Urinary bladder (tissue), 4 donors: ENCODE data around the gene NAGPA. TPM values are rescaled to one million over a fixed set of nuclear protein-coding genes. Genes with fewer than 3 reads are reported as not detected.

Experiments used
- DNase-seq: peaks from one replicate; pipeline ENCODE4 v3.0.0-alpha.2; 2015; ENCODE audit errors: extremely low spot score
- H3K27ac ChIP-seq: one replicate; pipeline ENCODE4 v1.5.1; 2013; ENCODE audit warnings: low read depth, mild to moderate bottlenecking, moderate library complexity
- H3K36me3 ChIP-seq: one replicate; pipeline ENCODE4 v1.6.1; 2013; ENCODE audit warnings: mild to moderate bottlenecking, moderate library complexity; ENCODE audit not compliant: insufficient read depth
- H3K4me1 ChIP-seq: one replicate; pipeline ENCODE4 v1.6.1; 2013; ENCODE audit warnings: mild to moderate bottlenecking, moderate library complexity; ENCODE audit not compliant: insufficient read depth
- H3K4me3 ChIP-seq: one replicate; pipeline ENCODE4 v1.5.1; 2013; ENCODE audit warnings: low read depth, low read length
- WGBS: extraction: QIAGEN DNeasy Blood & Tissue Kit; methylation state at CpG from one replicate; pipeline ENCODE4 v1.1.7; 2013; 5-methylcytosine and 5-hydroxymethylcytosine counted together
- polyA plus RNA-seq: library from polyadenylated mRNA; stranded (reverse); fragments of 200-250 nt; gene quantifications from one replicate; pipeline ENCODE4 v1.2.3, GENCODE V29; 2013
- total RNA-seq: library from RNA; depleted of rRNA; stranded (reverse); fragments of >200 nt; gene quantifications from one replicate; pipeline ENCODE4 v1.2.3, GENCODE V29; 2014
- donor health status: healthy with polysubstance abuse.
- donor health status: healthy.

NAGPA gene
- total and polyA plus RNA-seq, 2 donors, result 5.5 to 17.5 TPM

GRCh38 chr16:5011637-5012036 is 22.1 kb downstream of the NAGPA start:
- 51% methylated on average over 4 of the region's 4 CpGs for WGBS
- DNase-seq, result no peak
- Histone ChIP-seq H3K27ac (no peak overlapping the region), H3K36me3 (no peaks in the 10 kb centered on the region), H3K4me1 (no peaks in the 10 kb centered on the region), H3K4me3 (no peak overlapping the region)

- Histone ChIP-seq H3K36me3 (no peaks in the 10 kb centered on the region), H3K4me3 (no peak overlapping the region), H3K4me1 (no peaks in the 10 kb centered on the region), H3K27ac (no peak overlapping the region)
- no peak for DNase-seq
- 40% methylated on average over 15 of the region's 15 CpGs for WGBS
Measured at GRCh38 chr16:5010576-5011329, 23.0 kb downstream of the NAGPA start.

GRCh38 chr16:5008311-5008731 is 25.4 kb downstream of the NAGPA start:
- Histone ChIP-seq H3K4me1 (no peaks in the 10 kb centered on the region), H3K36me3 (no peaks in the 10 kb centered on the region), H3K4me3 (no peak overlapping the region), H3K27ac (no peak overlapping the region)
- 84% methylated on average over 18 of the region's 18 CpGs for WGBS
- no peak for DNase-seq

GRCh38 chr16:5007256-5007655 is 26.5 kb downstream of the NAGPA start:
- Histone ChIP-seq H3K4me1 (no peaks in the 10 kb centered on the region), H3K36me3 (no peaks in the 10 kb centered on the region), H3K4me3 (no peak overlapping the region), H3K27ac (no peak overlapping the region)
- DNase-seq, result no peak
- 87% methylated on average over 10 of the region's 10 CpGs for WGBS

GRCh38 chr16:5006348-5007193 is 27.2 kb downstream of the NAGPA start:
- no peak for DNase-seq
- Histone ChIP-seq H3K4me1 (no peaks in the 10 kb centered on the region), H3K4me3 (no peak overlapping the region), H3K36me3 (no peaks in the 10 kb centered on the region), H3K27ac (no peak overlapping the region)
- 65% methylated on average over 22 of the region's 22 CpGs for WGBS

- WGBS, result 63% methylated on average over 4 of the region's 4 CpGs
- DNase-seq, result no peak
- no peaks in the 10 kb centered on the region for H3K36me3 ChIP-seq
Measured at GRCh38 chr16:5005916-5006315, 27.8 kb downstream of the NAGPA start.

GRCh38 chr16:5004311-5004710 is 29.4 kb downstream of the NAGPA start:
- Histone ChIP-seq H3K27ac (no peak overlapping the region), H3K36me3 (no peaks in the 10 kb centered on the region), H3K4me3 (no peak overlapping the region), H3K4me1 (no peaks in the 10 kb centered on the region)
- WGBS, result 66% methylated on average over 5 of the region's 5 CpGs
- no peak for DNase-seq

More at GRCh38 chr16:5005916-5006315, 27.8 kb downstream of the NAGPA start:
- Histone ChIP-seq H3K27ac (no peak overlapping the region), H3K4me3 (no peak overlapping the region), H3K4me1 (no peaks in the 10 kb centered on the region)

GRCh38 chr16:5003828-5004227 is 29.9 kb downstream of the NAGPA start:
- H3K27ac ChIP-seq, result no peak overlapping the region
- DNase-seq, result no peak
- H3K4me1 ChIP-seq, result no peaks in the 10 kb centered on the region
- 90% methylated on average over 10 of the region's 10 CpGs for WGBS
- H3K36me3 ChIP-seq, result no peaks in the 10 kb centered on the region
- H3K4me3 ChIP-seq, result no peak overlapping the region

GRCh38 chr16:5003211-5003610 is 30.5 kb downstream of the NAGPA start:
- no peak overlapping the region for H3K4me3 ChIP-seq
- DNase-seq, result no peak
- H3K36me3 ChIP-seq, result no peaks in the 10 kb centered on the region
- 85% methylated on average over 12 of the region's 12 CpGs for WGBS
- no peak overlapping the region for H3K27ac ChIP-seq
- no peaks in the 10 kb centered on the region for H3K4me1 ChIP-seq

GRCh38 chr16:5002699-5003143 is 31.0 kb downstream of the NAGPA start:
- Histone ChIP-seq H3K4me3 (no peak overlapping the region), H3K36me3 (no peaks in the 10 kb centered on the region), H3K4me1 (no peaks in the 10 kb centered on the region), H3K27ac (no peak overlapping the region)
- no peak for DNase-seq
- WGBS, result 68% methylated on average over 3 of the region's 3 CpGs

- H3K4me1 ChIP-seq, result no peaks in the 10 kb centered on the region
- no peaks in the 10 kb centered on the region for H3K36me3 ChIP-seq
- no peak overlapping the region for H3K4me3 ChIP-seq
- no peak for DNase-seq
- no peak overlapping the region for H3K27ac ChIP-seq
- 71% methylated on average over 6 of the region's 6 CpGs for WGBS
Measured at GRCh38 chr16:5001986-5002385, 31.7 kb downstream of the NAGPA start.

GRCh38 chr16:5001571-5001970 is 32.2 kb downstream of the NAGPA start:
- H3K4me1 ChIP-seq, result no peaks in the 10 kb centered on the region
- no peak overlapping the region for H3K4me3 ChIP-seq
- no peak for DNase-seq
- H3K36me3 ChIP-seq, result no peaks in the 10 kb centered on the region
- H3K27ac ChIP-seq, result no peak overlapping the region
- 81% methylated on average over 7 of the region's 7 CpGs for WGBS

- H3K36me3 ChIP-seq, result no peaks in the 10 kb centered on the region
- H3K4me1 ChIP-seq, result no peaks in the 10 kb centered on the region
- H3K4me3 ChIP-seq, result no peak overlapping the region
- DNase-seq, result no peak
- WGBS, result 87% methylated on average over 19 of the region's 19 CpGs
- H3K27ac ChIP-seq, result no peak overlapping the region
Measured at GRCh38 chr16:5000573-5001001, 33.1 kb downstream of the NAGPA start.
